A549 treated with Mapracorat at 1 μM for 4 hours (cell line): ENCODE results near the gene TAS2R46. TPM values are rescaled to one million over a fixed set of nuclear protein-coding genes. Genes with fewer than 3 reads are reported as not detected.

Experiments used
- total RNA-seq: library from RNA; stranded (reverse); fragments of 200-300 nt; extraction: Qiagen RNA extraction; gene quantifications from 5 replicates; pipeline ENCODE4 v1.2.3, GENCODE V29; 2022

The TAS2R46 gene
- not detected in 5 replicates for total RNA-seq

GRCh38 chr12:11062194-11062593 lies at the start of gene TAS2R46:
TAS2R46 (minus strand) TSS chr12:11062294; CDS start chr12:11062294, 0 bp downstream.

GRCh38 chr12:11092128-11092527 lies 30.0 kb upstream of the TAS2R46 start, which contains the start of gene TAS2R43:
TAS2R43 (minus strand) TSS chr12:11092313; CDS start chr12:11092229, 84 bp downstream.

GRCh38 chr12:11031307-11031706 lies 30.8 kb downstream of the TAS2R46 start, which contains the start of gene TAS2R31:
TAS2R31 (minus strand) TSS chr12:11031407; CDS start chr12:11031335, 72 bp downstream.

GRCh38 chr12:11022520-11022919 lies 39.6 kb downstream of the TAS2R46 start, which contains the start of gene TAS2R19:
TAS2R19 (minus strand) TSS chr12:11022620; CDS start chr12:11022571, 49 bp downstream.

Other genes with a start within 250 kb of the TAS2R46 start
- gene TAS2R10, start 235.9 kb downstream of the TAS2R46 start, total RNA-seq = 0.22 TPM in 1 of 5 replicates, not detected in the others
- gene PRR4, start 212.8 kb downstream of the TAS2R46 start, total RNA-seq = 0.76 to 3.1 TPM (median 2.0 TPM) in 5 replicates
- 1.8 to 3.9 TPM (median 2.8 TPM) in 5 replicates for gene PRH1, start 178.0 kb downstream of the TAS2R46 start, total RNA-seq
- not detected in 5 replicates for gene TAS2R13, start 152.7 kb downstream of the TAS2R46 start, total RNA-seq
- gene PRH2, start 133.1 kb downstream of the TAS2R46 start, total RNA-seq = 0.30 to 0.39 TPM (median 0.38 TPM) in 3 of 5 replicates, not detected in the others
- gene TAS2R14, start 123.0 kb downstream of the TAS2R46 start, total RNA-seq = 0.31 to 0.70 TPM (median 0.40 TPM) in 5 replicates
- not detected in 5 replicates for gene TAS2R50, start 75.4 kb downstream of the TAS2R46 start, total RNA-seq
- 0.10 to 0.19 TPM in 2 of 5 replicates, not detected in the others for gene TAS2R20, start 64.0 kb downstream of the TAS2R46 start, total RNA-seq
- gene TAS2R19, start 39.7 kb downstream of the TAS2R46 start, total RNA-seq = 0.19 TPM in 1 of 5 replicates, not detected in the others
- gene TAS2R31, start 30.9 kb downstream of the TAS2R46 start, total RNA-seq = 0.17 to 0.27 TPM in 2 of 5 replicates, not detected in the others
- gene TAS2R43, start 30.0 kb upstream of the TAS2R46 start, total RNA-seq = not detected in 5 replicates
- not detected in 5 replicates for gene TAS2R30, start 72.3 kb upstream of the TAS2R46 start, total RNA-seq
- 7.8 to 8.6 TPM (median 8.0 TPM) in 5 replicates for gene SMIM10L1, start 108.9 kb upstream of the TAS2R46 start, total RNA-seq
- not detected in 5 replicates for gene TAS2R42, start 124.6 kb upstream of the TAS2R46 start, total RNA-seq
- not detected in 5 replicates for gene PRB3, start 207.4 kb upstream of the TAS2R46 start, total RNA-seq
- gene PRB4, start 248.1 kb upstream of the TAS2R46 start, total RNA-seq = not detected in 5 replicates